Vagina (tissue), 2 donors: ENCODE measurements around the gene SPAG8. TPM values are rescaled to one million over a fixed set of nuclear protein-coding genes. Genes with fewer than 3 reads are reported as not detected.

Experiments
- DNase-seq, 2 donors: peaks; one replicate each; pipeline ENCODE4 v3.0.0-alpha.2; 2017; ENCODE audit errors: extremely low spot score in 2 of 2
- H3K27ac ChIP-seq: fragments of 200-600 bp; sonication (generic); one replicate; pipeline ENCODE4 v1.5.1; 2019
- H3K27me3 ChIP-seq: fragments of 200-600 bp; sonication (generic); one replicate; pipeline ENCODE4 v1.5.1; 2019
- H3K36me3 ChIP-seq, 2 donors: fragments of 200-600 bp; sonication (generic); one replicate each; pipeline ENCODE4 v1.5.1; 2017 to 2019
- H3K4me1 ChIP-seq: fragments of 200-600 bp; sonication (generic); one replicate; pipeline ENCODE4 v1.5.1; 2019
- H3K4me3 ChIP-seq, 2 donors: fragments of 200-600 bp; sonication (generic); 1 replicate in 1 of 2; 2 replicates in 1 of 2; pipeline ENCODE4 v1.5.1; 2016 to 2019
- H3K9me3 ChIP-seq: fragments of 200-600 bp; sonication (generic); one replicate; pipeline ENCODE4 v1.5.1; 2019
- POLR2A ChIP-seq, 2 donors: fragments of 450-650 bp; IDR thresholded peaks; one replicate each; pipeline ENCODE4 v1.6.1; 2017; ENCODE audit warnings: antibody characterized with exemption in 2 of 2, mild to moderate bottlenecking in 2 of 2, moderate library complexity in 2 of 2
- POLR2AphosphoS5 ChIP-seq, 2 donors: sonication (generic); formaldehyde crosslinking; IDR thresholded peaks; one replicate each; pipeline ENCODE4 v1.9.0; 2017; ENCODE audit warnings: antibody characterized with exemption in 2 of 2, mild to moderate bottlenecking in 2 of 2, low read depth in 1 of 2; ENCODE audit not compliant: insufficient read depth in 1 of 2
- intact Hi-C: fragments of 100-400 bp; cut with DNase I; formaldehyde crosslinking; loops from one replicate; pipeline ENCODE4 v1.15.1; 2023
- total RNA-seq: library from RNA; depleted of rRNA; stranded (reverse); fragments of >200 nt; gene quantifications from one replicate; pipeline ENCODE4 v1.2.3, GENCODE V29; 2016
- TF ChIP-seq, protein P1 (sequence below), 3 experiments: fragments of 450-650 bp in 2 of 3; fragments of 200-600 bp in 1 of 3; sonication (generic) in 1 of 3; IDR thresholded peaks; one replicate each; pipeline ENCODE4 v1.5.1; 2017 to 2019; ENCODE audit warnings: antibody characterized with exemption in 3 of 3, mild to moderate bottlenecking in 2 of 3, moderate library complexity in 2 of 3

The SPAG8 gene
- total RNA-seq, 1 donor from 2014 or later, result not detected

DNA sequence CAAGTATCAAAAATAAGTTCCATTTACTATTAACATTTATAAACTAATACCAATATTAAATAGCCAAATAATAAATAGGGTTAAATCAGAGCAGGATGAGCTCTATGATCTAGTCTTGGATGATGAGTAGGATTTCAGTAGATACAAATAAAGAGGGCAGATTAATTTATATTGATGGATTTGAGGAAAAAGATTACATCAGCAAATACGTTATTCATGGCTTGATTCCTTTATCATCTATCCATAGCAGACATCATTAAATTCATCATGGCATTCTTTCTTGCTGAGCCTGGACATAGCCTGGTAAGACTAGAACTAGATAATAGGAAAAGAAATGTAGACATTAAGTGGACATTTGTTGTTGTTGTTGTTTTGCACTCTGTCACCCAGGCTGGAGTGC lies 44.6 kb downstream of the SPAG8 start:
- Histone ChIP-seq H3K27me3 (no peaks in the 10 kb centered on the region), H3K27ac (no peak overlapping the region), H3K4me3 (no peak overlapping the region), H3K9me3 (no peaks in the 10 kb centered on the region), H3K36me3 (no peaks in the 10 kb centered on the region), H3K4me1 (peaks cover 13% of the 10 kb centered on the region)
- intact Hi-C loops, result no loop called here
- DNase-seq, result no peak
- no peak for TF ChIP-seq POLR2A (IDR thresholded peaks at IDR 0.05)
- TF ChIP-seq, protein P1, sequence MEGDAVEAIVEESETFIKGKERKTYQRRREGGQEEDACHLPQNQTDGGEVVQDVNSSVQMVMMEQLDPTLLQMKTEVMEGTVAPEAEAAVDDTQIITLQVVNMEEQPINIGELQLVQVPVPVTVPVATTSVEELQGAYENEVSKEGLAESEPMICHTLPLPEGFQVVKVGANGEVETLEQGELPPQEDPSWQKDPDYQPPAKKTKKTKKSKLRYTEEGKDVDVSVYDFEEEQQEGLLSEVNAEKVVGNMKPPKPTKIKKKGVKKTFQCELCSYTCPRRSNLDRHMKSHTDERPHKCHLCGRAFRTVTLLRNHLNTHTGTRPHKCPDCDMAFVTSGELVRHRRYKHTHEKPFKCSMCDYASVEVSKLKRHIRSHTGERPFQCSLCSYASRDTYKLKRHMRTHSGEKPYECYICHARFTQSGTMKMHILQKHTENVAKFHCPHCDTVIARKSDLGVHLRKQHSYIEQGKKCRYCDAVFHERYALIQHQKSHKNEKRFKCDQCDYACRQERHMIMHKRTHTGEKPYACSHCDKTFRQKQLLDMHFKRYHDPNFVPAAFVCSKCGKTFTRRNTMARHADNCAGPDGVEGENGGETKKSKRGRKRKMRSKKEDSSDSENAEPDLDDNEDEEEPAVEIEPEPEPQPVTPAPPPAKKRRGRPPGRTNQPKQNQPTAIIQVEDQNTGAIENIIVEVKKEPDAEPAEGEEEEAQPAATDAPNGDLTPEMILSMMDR (IDR thresholded peaks at IDR 0.05), result no peak
- TF ChIP-seq POLR2AphosphoS5 (IDR thresholded peaks at IDR 0.05; ENCODE audit: insufficient read depth in 1 of 2, low read depth in 1 of 2), result no peak

DNA sequence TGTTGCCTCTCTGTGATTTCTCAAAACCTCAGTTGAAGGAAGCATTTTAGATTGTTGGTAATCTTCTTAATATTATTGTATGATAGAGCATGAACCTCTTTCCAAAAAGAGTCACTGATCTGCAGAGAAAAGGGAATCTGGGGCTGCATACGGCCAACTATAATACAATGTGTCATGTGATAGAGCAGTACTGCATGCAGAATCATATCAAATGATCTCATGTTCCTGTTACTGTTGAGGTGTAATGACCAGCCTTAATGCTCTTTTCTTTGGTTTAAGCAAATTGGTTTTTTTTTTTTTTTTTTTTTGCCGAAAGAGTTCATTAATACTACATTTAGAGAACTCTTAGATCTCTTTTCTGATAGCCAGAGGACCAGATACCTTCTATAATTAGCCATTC lies 45.1 kb downstream of the SPAG8 start:
- DNase-seq, result no peak
- TF ChIP-seq POLR2A (IDR thresholded peaks at IDR 0.05) (no peak), POLR2AphosphoS5 (IDR thresholded peaks at IDR 0.05; ENCODE audit: insufficient read depth in 1 of 2, low read depth in 1 of 2) (no peak)
- TF ChIP-seq, protein P1 (IDR thresholded peaks at IDR 0.05), result no peak
- H3K36me3 ChIP-seq, result no peaks in the 10 kb centered on the region
- H3K9me3 ChIP-seq, result no peaks in the 10 kb centered on the region
- H3K4me1 ChIP-seq, result peaks cover 12% of the 10 kb centered on the region
- H3K27me3 ChIP-seq, result no peaks in the 10 kb centered on the region
- no peak overlapping the region for H3K4me3 ChIP-seq
- intact Hi-C loops, result no loop called here
- H3K27ac ChIP-seq, result no peak overlapping the region

DNA sequence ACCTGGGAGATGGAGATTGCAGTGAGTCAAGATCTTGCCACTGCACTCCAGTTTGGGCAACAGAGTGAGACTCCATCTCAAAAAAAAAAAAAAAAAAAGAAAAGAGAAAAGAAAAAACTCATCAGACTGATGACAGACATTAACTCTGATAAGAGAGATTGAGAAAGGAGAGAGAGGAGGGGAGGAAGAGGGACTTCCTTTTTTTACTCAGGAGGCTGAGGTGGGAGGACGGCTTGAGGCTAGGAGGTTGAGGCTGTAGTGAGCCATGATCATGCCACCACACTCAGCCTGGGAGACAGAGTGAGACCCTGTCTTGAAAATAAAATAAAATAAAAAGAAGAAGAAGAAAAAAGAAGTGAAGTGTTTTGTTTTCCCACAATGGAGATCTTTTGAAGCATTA lies 48.3 kb downstream of the SPAG8 start:
- Histone ChIP-seq H3K9me3 (no peaks in the 10 kb centered on the region), H3K27ac (no peak overlapping the region), H3K4me1 (no peaks in the 10 kb centered on the region), H3K4me3 (no peak overlapping the region), H3K36me3 (no peaks in the 10 kb centered on the region), H3K27me3 (no peaks in the 10 kb centered on the region)
- DNase-seq, result no peak
- TF ChIP-seq, protein P1 (IDR thresholded peaks at IDR 0.05), result no peak
- no peak for TF ChIP-seq POLR2A (IDR thresholded peaks at IDR 0.05)
- intact Hi-C loops, result no loop called here

DNA sequence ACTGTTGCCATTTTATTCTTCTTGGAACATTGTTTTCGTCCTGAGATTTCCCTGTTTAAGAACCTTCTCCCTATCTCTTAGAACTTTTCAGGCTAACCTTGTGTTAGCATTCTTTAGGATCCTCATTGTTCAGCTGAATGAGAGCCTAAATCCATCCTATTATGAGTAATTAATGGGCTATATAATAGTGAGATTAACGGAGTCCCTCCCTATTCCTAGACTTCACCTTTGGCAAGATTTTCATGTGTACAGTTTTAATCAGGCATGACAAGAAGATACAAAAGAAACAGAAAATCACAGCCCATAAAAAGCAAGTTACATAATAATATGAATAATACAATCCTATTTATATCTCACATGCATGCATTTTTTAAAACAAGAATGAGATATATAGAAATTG lies 48.9 kb downstream of the SPAG8 start:
- TF ChIP-seq, protein P1 (IDR thresholded peaks at IDR 0.05), result no peak
- no peak for TF ChIP-seq POLR2AphosphoS5 (IDR thresholded peaks at IDR 0.05; ENCODE audit: insufficient read depth in 1 of 2, low read depth in 1 of 2)
- no peak for TF ChIP-seq POLR2A (IDR thresholded peaks at IDR 0.05)
- Histone ChIP-seq H3K4me3 (no peak overlapping the region), H3K36me3 (no peaks in the 10 kb centered on the region), H3K27ac (no peak overlapping the region), H3K4me1 (peaks cover 5% of the 10 kb centered on the region), H3K9me3 (no peaks in the 10 kb centered on the region), H3K27me3 (no peaks in the 10 kb centered on the region)
- DNase-seq, result no peak
- intact Hi-C loops, result no loop called here

DNA sequence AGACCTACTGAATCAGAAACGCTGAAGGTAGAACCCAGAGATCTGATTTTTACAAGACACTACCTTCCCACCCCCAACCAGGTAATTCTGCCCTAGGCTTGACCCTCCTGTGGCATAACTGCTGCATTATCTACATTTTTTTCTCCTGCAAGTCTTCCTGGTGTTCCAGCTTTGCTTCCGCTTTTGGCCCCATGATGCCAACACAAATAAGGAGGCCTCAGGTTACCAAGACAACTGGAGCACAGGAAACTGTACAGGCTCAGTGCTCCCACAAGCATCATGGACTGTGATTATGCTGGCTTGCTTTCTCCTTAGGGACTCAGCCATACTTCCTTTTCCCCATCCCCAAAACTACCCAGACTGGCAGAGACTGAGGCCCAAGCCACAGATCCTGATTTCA lies 51.4 kb downstream of the SPAG8 start:
- TF ChIP-seq, protein P1 (IDR thresholded peaks at IDR 0.05), result no peak
- TF ChIP-seq POLR2AphosphoS5 (IDR thresholded peaks at IDR 0.05; ENCODE audit: insufficient read depth in 1 of 2, low read depth in 1 of 2), result no peak
- TF ChIP-seq POLR2A (IDR thresholded peaks at IDR 0.05), result no peak
- H3K9me3 ChIP-seq, result no peaks in the 10 kb centered on the region
- intact Hi-C loops, result no loop called here

More for the DNA sequence above, 51.4 kb downstream of the SPAG8 start:
- no peaks in the 10 kb centered on the region for H3K27me3 ChIP-seq
- H3K4me1 ChIP-seq, result peaks cover 23% of the 10 kb centered on the region
- no peak for DNase-seq
- no peaks in the 10 kb centered on the region for H3K36me3 ChIP-seq
- H3K4me3 ChIP-seq, result no peak overlapping the region
- H3K27ac ChIP-seq, result no peak overlapping the region
